ENCODE data around the gene ASMTL. TPM values are rescaled to one million over a fixed set of nuclear protein-coding genes. Genes with fewer than 3 reads are reported as not detected.

The ASMTL gene
- total RNA-seq, 1 experiment from 2014 or later: 42.7 TPM

DNA sequence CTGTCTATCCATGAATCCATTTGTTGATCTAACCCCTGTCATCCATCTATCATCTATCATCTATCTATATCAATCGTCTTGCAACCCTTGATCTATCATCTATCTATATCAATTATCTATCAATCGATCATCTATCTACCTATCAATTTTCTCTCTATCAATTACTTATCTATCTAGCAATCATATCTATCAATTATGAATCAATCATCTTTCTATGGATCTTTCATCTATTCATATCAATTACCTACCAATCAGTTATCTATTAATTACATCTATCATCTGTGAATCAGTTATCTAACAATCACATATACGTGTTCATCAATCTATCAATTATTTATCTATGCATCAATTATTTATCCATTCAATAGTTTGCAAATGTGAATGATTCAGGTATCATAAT is 24.5 kb upstream of the ASMTL start:
- Histone ChIP-seq H3K27me3 (ENCODE audit: insufficient read depth, low read depth) (peaks cover 45% of the 10 kb centered on the region), H3K4me3 (no peak overlapping the region), H3K4me1 (replicated peaks; ENCODE audit: insufficient read depth) (no peaks in the 10 kb centered on the region), H3K9me3 (ENCODE audit: insufficient read depth, low read depth) (no peaks in the 10 kb centered on the region), H3K4me2 (no peak overlapping the region), H3K27ac (no peak overlapping the region), H3F3A (ENCODE audit: insufficient read depth, low read depth) (no peaks in the 10 kb centered on the region; the same call in 1 of the 2 replicates), H2AFZ (no peak overlapping the region), H4K20me1 (ENCODE audit: insufficient read depth) (no peaks in the 10 kb centered on the region), H3K9me2 (ENCODE audit: insufficient read depth) (no peaks in the 10 kb centered on the region), H3K79me2 (ENCODE audit: low read depth) (no peaks in the 10 kb centered on the region), H3K36me3 (ENCODE audit: low read depth) (no peaks in the 10 kb centered on the region)
- CTCF ChIA-PET: no interaction called here
- TF ChIP-seq, protein P1, sequence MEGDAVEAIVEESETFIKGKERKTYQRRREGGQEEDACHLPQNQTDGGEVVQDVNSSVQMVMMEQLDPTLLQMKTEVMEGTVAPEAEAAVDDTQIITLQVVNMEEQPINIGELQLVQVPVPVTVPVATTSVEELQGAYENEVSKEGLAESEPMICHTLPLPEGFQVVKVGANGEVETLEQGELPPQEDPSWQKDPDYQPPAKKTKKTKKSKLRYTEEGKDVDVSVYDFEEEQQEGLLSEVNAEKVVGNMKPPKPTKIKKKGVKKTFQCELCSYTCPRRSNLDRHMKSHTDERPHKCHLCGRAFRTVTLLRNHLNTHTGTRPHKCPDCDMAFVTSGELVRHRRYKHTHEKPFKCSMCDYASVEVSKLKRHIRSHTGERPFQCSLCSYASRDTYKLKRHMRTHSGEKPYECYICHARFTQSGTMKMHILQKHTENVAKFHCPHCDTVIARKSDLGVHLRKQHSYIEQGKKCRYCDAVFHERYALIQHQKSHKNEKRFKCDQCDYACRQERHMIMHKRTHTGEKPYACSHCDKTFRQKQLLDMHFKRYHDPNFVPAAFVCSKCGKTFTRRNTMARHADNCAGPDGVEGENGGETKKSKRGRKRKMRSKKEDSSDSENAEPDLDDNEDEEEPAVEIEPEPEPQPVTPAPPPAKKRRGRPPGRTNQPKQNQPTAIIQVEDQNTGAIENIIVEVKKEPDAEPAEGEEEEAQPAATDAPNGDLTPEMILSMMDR (conservative IDR thresholded peaks at IDR 0.05): no peak
- no peak for TF ChIP-seq EZH2 (IDR thresholded peaks at IDR 0.05; ENCODE audit: low read depth)
- no TSS peak for BruUV-seq (replicated peaks)
- DNase-seq: no peak
- intact Hi-C loops (cut with micrococcal nuclease; ENCODE audit: unreplicated experiment): no loop called here
- POLR2A ChIA-PET (ENCODE audit: unreplicated experiment): no interaction called here

DNA sequence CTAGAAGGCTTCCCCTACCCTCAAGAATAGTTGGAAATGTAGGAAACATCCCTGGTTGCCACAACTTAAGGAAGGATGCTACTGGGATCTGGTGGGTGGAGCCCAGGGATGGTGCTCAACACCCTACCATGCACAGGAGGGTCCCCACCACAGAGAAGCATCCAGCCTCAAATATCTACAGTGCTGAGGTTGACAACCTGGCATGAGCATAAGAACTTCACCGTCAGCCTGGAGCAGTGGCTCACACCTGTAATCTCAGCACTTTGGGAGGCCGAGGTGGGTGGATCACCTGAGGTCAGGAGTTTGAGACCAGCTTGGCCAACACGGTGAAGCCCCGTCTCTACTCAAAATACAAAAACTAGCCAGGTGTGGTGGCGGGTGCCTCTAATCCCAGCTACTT is 24.0 kb upstream of the ASMTL start:
- intact Hi-C loops (cut with micrococcal nuclease; ENCODE audit: unreplicated experiment): no loop called here
- Histone ChIP-seq H3F3A (ENCODE audit: insufficient read depth, low read depth) (no peaks in the 10 kb centered on the region; the same call in 1 of the 2 replicates), H2AFZ (no peak overlapping the region), H3K9me3 (ENCODE audit: insufficient read depth, low read depth) (no peaks in the 10 kb centered on the region), H3K4me2 (no peak overlapping the region), H3K4me1 (replicated peaks; ENCODE audit: insufficient read depth) (no peaks in the 10 kb centered on the region), H3K27me3 (ENCODE audit: insufficient read depth, low read depth) (peaks cover 45% of the 10 kb centered on the region), H3K27ac (no peak overlapping the region), H3K4me3 (no peak overlapping the region), H3K79me2 (ENCODE audit: low read depth) (no peaks in the 10 kb centered on the region), H3K9me2 (ENCODE audit: insufficient read depth) (no peaks in the 10 kb centered on the region), H4K20me1 (ENCODE audit: insufficient read depth) (no peaks in the 10 kb centered on the region), H3K36me3 (ENCODE audit: low read depth) (no peaks in the 10 kb centered on the region)
- TF ChIP-seq, protein P1 (conservative IDR thresholded peaks at IDR 0.05): no peak
- TF ChIP-seq EZH2 (IDR thresholded peaks at IDR 0.05; ENCODE audit: low read depth): no peak
- POLR2A ChIA-PET (ENCODE audit: unreplicated experiment): no interaction called here
- BruUV-seq (replicated peaks): no TSS peak
- no peak for DNase-seq
- CTCF ChIA-PET: no interaction called here

DNA sequence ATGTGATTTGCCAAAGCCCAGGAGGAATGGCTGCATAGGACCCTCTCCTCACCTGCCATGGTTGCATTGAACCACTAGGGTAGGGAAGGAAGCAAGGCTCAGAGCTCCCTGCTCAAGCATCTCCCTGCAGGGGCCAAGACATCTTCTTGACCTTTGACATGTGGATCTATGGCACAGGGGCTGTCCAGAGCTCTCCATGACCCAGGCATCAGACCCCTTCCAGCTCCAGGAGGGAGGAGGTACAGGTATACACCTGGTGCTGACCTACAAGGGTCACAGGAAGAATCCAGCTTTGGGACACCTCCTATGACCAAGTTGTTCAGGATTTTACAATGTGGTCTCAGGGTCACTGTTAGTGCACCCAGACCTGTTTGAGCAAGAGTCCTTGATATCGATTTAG is 23.2 kb upstream of the ASMTL start:
- H3F3A ChIP-seq (ENCODE audit: insufficient read depth, low read depth): no peaks in the 10 kb centered on the region; the same call in 1 of the 2 replicates
- H3K36me3 ChIP-seq (ENCODE audit: low read depth): no peaks in the 10 kb centered on the region
- peaks cover 40% of the 10 kb centered on the region for H3K27me3 ChIP-seq (ENCODE audit: insufficient read depth, low read depth)
- no peak overlapping the region for H3K4me2 ChIP-seq
- no peaks in the 10 kb centered on the region for H4K20me1 ChIP-seq (ENCODE audit: insufficient read depth)
- intact Hi-C loops (cut with micrococcal nuclease; ENCODE audit: unreplicated experiment): no loop called here
- ChIA-PET POLR2A (ENCODE audit: unreplicated experiment) (no interaction called here), CTCF (no interaction called here)
- no TSS peak for BruUV-seq (replicated peaks)
- H3K4me1 ChIP-seq (replicated peaks; ENCODE audit: insufficient read depth): no peaks in the 10 kb centered on the region
- no peak for DNase-seq
- no peaks in the 10 kb centered on the region for H3K9me2 ChIP-seq (ENCODE audit: insufficient read depth)
- no peak overlapping the region for H2AFZ ChIP-seq
- no peak for TF ChIP-seq EZH2 (IDR thresholded peaks at IDR 0.05; ENCODE audit: low read depth)
- TF ChIP-seq, protein P1 (conservative IDR thresholded peaks at IDR 0.05): no peak
- H3K27ac ChIP-seq: no peak overlapping the region
- H3K4me3 ChIP-seq: no peak overlapping the region
- H3K9me3 ChIP-seq (ENCODE audit: insufficient read depth, low read depth): no peaks in the 10 kb centered on the region
- no peaks in the 10 kb centered on the region for H3K79me2 ChIP-seq (ENCODE audit: low read depth)

All from PC-9 (cell line).